Urinary bladder (tissue), 4 donors: ENCODE results near the gene CCL4. TPM values are rescaled to one million over a fixed set of nuclear protein-coding genes. Genes with fewer than 3 reads are reported as not detected.
"Not testable (repeated sequence)": the region's sequence is repeated elsewhere in the genome, so short reads cannot be mapped to it uniquely, and the experiment has no call there.

Source experiments
- DNase-seq: peaks from one replicate; pipeline ENCODE4 v3.0.0-alpha.2; 2015; ENCODE audit errors: extremely low spot score
- H3K27ac ChIP-seq: one replicate; pipeline ENCODE4 v1.5.1; 2013; ENCODE audit warnings: low read depth, mild to moderate bottlenecking, moderate library complexity
- H3K36me3 ChIP-seq: one replicate; pipeline ENCODE4 v1.6.1; 2013; ENCODE audit warnings: mild to moderate bottlenecking, moderate library complexity; ENCODE audit not compliant: insufficient read depth
- H3K4me1 ChIP-seq: one replicate; pipeline ENCODE4 v1.6.1; 2013; ENCODE audit warnings: mild to moderate bottlenecking, moderate library complexity; ENCODE audit not compliant: insufficient read depth
- H3K4me3 ChIP-seq: one replicate; pipeline ENCODE4 v1.5.1; 2013; ENCODE audit warnings: low read depth, low read length
- WGBS: extraction: QIAGEN DNeasy Blood & Tissue Kit; methylation state at CpG from one replicate; pipeline ENCODE4 v1.1.7; 2013; 5-methylcytosine and 5-hydroxymethylcytosine counted together
- polyA plus RNA-seq: library from polyadenylated mRNA; stranded (reverse); fragments of 200-250 nt; gene quantifications from one replicate; pipeline ENCODE4 v1.2.3, GENCODE V29; 2013
- total RNA-seq: library from RNA; depleted of rRNA; stranded (reverse); fragments of >200 nt; gene quantifications from one replicate; pipeline ENCODE4 v1.2.3, GENCODE V29; 2014
- donor health status: healthy with polysubstance abuse.
- donor health status: healthy.

The CCL4 gene
- total RNA-seq (2.4 TPM), polyA plus RNA-seq (3.1 TPM)

- H3K27ac ChIP-seq, H3K36me3 ChIP-seq, H3K4me1 ChIP-seq, DNase-seq, H3K4me3 ChIP-seq: not testable (repeated sequence)
- 69% methylated on average over 6 of the region's 6 CpGs for WGBS
These were observed at the start of gene CCL4 for GRCh38 chr17:36103401-36103975. TSS of gene CCL4 (plus strand) at chr17:36103827. CDS start at chr17:36103906, 79 bp downstream.

GRCh38 chr17:36055171-36055570 is 48.5 kb upstream of the CCL4 start:
- WGBS = 88% methylated on average over 2 of the region's 2 CpGs
- Histone ChIP-seq H3K36me3 (no peaks in the 10 kb centered on the region), H3K27ac (no peak overlapping the region), H3K4me3 (no peak overlapping the region), H3K4me1 (no peaks in the 10 kb centered on the region)
- DNase-seq = no peak

DNA sequence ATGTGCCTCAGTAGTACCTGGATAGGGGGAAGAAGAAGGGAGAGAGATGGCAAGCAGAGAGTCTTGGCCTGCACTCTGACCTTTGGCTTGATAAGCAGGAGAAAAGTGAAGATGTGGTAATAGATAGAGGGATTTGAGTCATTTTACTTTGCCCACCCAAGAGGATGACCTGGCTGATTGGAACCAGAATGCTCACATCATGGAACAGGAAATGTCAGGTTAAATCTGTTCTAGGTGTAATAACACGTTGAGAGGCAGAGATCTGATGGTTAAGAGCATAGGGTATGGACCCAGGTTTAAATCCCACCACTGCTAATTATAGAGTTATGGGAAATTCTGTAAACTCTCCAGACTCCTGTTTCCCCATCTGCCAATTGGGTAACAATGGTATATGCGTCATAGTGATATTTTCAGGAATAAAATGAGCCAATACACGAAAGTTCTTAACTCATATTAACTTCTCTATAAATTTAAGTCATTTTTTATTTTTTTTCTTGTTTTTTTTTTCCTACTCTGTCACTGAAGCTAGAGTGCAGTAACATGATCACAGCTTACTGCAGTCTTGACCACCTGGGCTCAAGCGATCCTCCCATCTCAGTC is 47.6 kb upstream of the CCL4 start:
- no peaks in the 10 kb centered on the region for H3K4me1 ChIP-seq
- no peak overlapping the region for H3K4me3 ChIP-seq
- no peak overlapping the region for H3K27ac ChIP-seq
- no peak for DNase-seq
- H3K36me3 ChIP-seq = no peaks in the 10 kb centered on the region
- WGBS = 76% methylated on average over 4 of the region's 4 CpGs

- Histone ChIP-seq H3K27ac (no peak overlapping the region), H3K4me3 (no peak overlapping the region), H3K36me3 (no peaks in the 10 kb centered on the region), H3K4me1 (no peaks in the 10 kb centered on the region)
- no peak for DNase-seq
These were observed 45.7 kb upstream of the CCL4 start for GRCh38 chr17:36057911-36058310.

GRCh38 chr17:36059406-36059805 is 44.2 kb upstream of the CCL4 start:
- 92% methylated on average over 7 of the region's 7 CpGs for WGBS
- H3K4me3 ChIP-seq = no peak overlapping the region
- H3K36me3 ChIP-seq = no peaks in the 10 kb centered on the region
- no peak for DNase-seq
- H3K4me1 ChIP-seq = no peaks in the 10 kb centered on the region
- H3K27ac ChIP-seq = no peak overlapping the region

DNA sequence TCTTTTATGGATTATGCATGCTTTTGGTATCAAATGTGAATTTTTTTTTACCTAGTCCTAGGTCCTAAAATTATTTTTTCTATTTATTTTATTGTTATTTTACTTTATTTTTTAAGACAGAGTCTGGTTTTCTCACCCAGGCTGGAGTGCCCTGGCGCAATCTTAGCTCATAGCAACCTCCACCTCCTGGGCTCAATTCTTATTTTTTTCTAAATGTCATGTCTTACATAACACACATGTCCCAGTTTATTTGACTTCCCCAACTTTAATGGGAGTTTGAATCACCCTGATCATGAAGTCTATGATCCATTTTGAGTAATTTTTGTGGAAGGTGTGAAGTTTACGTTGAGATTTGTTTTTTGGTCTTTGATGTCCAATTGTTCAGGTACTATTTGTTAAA is 42.8 kb upstream of the CCL4 start:
- Histone ChIP-seq H3K27ac (no peak overlapping the region), H3K4me1 (no peaks in the 10 kb centered on the region), H3K4me3 (no peak overlapping the region), H3K36me3 (no peaks in the 10 kb centered on the region)
- 90% methylated on average over 2 of the region's 2 CpGs for WGBS
- DNase-seq = no peak

DNA sequence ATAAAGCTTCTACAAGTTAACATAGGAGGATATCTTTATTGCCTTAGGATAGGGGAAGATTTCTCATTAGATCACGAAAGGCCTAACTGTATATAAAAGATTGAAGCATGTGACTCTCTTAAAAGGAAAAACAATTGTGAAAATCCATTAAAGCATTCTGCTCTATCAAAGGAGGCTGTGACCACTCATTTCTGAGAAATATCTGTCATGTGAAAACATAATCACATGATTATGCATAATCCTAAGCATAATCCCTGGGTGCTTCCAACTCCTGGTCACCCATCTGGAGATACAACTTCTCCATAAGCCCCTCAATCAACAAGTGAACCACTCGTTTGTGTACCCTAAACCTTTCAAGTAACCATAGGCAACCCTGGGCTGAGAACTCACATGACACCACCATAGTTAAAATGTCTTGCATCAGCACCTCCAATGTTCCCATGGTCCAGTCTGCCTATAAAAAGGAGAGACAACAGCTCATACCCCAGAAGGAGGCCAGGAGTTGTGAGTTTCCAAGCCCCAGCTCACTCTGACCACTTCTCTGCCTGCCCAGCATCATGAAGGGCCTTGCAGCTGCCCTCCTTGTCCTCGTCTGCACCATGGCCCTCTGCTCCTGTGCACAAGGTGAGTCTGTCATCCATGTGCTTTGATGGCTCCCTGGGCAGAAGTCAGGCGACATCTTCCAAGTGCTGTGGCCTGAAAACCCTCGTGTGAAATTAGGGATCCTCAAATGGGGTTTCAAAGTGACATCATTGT is 39.7 kb upstream of the CCL4 start, which contains the start of gene CCL18:
Gene CCL18 (plus strand): TSS at position 487 of the 756 bp plus-strand sequence. CDS start 71 bp downstream, at position 558.
- H3K36me3 ChIP-seq = no peaks in the 10 kb centered on the region
- no peak for DNase-seq
- no peaks in the 10 kb centered on the region for H3K4me1 ChIP-seq
- 67% methylated on average over 5 of the region's 5 CpGs for WGBS
- H3K4me3 ChIP-seq = no peak within 1 kb of the TSS
- no peak within 1 kb of the TSS for H3K27ac ChIP-seq

DNA sequence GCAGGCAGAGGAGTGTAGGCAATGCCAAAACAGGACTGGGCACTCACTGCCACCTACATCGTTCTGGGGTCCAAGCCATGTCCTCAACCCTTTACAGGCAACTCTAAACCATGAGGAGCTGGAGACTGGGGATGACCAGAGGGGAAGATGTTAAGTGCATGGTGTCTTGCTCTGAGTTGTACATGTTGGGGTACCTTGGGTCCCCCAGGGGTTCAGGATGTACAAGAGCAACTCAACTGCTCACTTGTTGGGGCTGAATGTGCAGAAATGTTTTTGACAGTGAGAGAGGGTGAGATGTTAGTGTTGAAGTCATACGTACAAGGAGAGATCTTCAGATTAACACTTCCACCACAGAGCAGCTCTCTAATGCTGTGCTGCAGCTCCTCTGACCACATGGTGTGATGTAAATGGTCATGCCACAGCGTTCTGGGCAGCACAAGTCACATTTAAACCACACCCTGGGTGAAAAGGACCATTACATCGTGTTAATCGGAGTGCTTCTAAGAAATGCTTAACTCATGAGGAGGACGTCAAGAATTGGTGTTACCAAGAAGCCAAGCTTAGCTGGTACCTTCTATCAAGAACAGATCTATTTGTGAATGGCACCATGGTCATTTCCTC is 37.2 kb upstream of the CCL4 start:
- no peaks in the 10 kb centered on the region for H3K36me3 ChIP-seq
- no peak for DNase-seq
- no peak overlapping the region for H3K27ac ChIP-seq
- H3K4me3 ChIP-seq = no peak overlapping the region
- H3K4me1 ChIP-seq = no peaks in the 10 kb centered on the region
- 81% methylated on average over 6 of the region's 6 CpGs for WGBS

GRCh38 chr17:36068524-36068923 is 35.1 kb upstream of the CCL4 start:
- Histone ChIP-seq H3K4me3 (no peak overlapping the region), H3K4me1 (no peaks in the 10 kb centered on the region), H3K36me3 (no peaks in the 10 kb centered on the region), H3K27ac (no peak overlapping the region)
- no peak for DNase-seq
- WGBS = 73% methylated on average over 3 of the region's 3 CpGs

DNA sequence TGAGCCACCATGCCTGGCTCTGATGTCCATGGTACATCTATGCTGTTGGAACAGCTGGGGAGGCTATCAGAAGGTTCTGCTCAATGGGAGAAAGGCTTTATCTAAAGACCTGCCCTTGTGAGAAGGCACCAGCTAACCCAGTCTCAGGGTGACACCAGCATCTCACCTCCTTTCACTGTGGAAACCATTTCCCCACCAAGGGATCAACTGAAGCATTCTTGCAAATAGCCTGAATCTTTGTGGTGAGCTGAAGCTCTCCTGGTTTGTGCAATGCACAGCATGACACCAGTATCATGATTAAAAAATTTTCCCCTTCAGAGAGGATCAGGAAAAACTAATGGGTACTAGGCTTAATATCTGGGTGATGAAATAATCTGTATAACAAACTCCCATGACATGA is 34.5 kb upstream of the CCL4 start:
- no peak for DNase-seq
- Histone ChIP-seq H3K4me1 (no peaks in the 10 kb centered on the region), H3K36me3 (no peaks in the 10 kb centered on the region), H3K27ac (no peak overlapping the region), H3K4me3 (no peak overlapping the region)

GRCh38 chr17:36070427-36070826 is 33.2 kb upstream of the CCL4 start:
- Histone ChIP-seq H3K27ac (no peak overlapping the region), H3K4me3 (no peak overlapping the region), H3K36me3 (no peaks in the 10 kb centered on the region), H3K4me1 (no peaks in the 10 kb centered on the region)
- 68% methylated on average over 3 of the region's 3 CpGs for WGBS
- DNase-seq = no peak

DNA sequence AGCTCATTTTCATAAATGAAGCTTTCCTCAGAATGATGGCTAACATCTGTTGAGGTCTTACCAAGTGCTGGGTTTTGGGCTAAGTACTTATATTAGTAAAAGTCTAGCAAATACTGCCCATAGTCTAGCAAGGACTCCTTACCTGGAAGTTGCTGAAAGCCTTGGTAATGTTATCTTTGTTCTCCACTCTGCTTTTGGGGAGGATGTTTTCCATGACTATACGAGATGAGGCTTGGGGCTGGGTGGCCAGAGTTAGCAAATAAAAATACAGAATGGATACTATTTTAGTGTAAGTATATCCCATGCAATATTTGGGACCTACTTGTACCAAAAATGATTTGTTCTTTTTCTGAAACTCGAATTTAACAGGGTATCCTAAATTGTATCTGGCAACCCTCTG is 31.9 kb upstream of the CCL4 start:
- Histone ChIP-seq H3K4me1 (no peaks in the 10 kb centered on the region), H3K4me3 (no peak overlapping the region), H3K27ac (no peak overlapping the region), H3K36me3 (no peaks in the 10 kb centered on the region)
- DNase-seq = no peak
- WGBS = 66% methylated on average over 2 of the region's 2 CpGs

DNA sequence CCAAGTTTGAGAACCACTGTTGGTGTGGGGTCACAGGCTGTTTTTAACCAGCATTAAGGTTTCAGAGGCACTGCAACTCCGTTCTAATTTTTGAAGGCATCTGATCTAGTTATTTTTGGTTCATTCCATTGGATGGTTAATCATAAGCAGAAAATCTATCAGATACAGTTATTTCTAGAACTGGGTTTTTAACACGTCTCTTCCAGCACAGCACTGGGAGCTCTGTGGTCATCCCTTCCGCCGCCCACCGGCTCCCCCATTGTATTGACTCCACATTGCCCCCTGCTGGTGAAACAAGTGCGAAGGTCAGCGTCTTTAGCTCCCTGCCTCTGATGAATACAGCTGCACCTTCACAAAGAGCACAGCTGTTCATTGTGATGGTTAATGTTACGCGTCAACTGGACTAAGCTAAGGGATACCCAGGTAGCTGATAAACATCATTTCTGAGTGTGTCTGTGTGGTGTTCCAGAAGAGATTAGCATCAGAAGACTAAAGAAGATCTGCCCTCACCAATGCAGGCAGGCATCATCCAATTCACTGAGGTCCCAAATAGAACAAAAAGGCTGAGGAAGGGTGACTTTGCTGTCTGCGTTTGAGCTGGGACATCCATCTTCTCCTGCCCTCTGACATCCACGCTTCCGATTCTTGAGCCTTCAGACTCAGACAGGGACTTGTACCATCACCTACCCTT is 31.1 kb upstream of the CCL4 start:
- no peak for DNase-seq
- H3K27ac ChIP-seq = no peak overlapping the region
- 36% methylated on average over 12 of the region's 12 CpGs for WGBS

More for the DNA sequence above, 31.1 kb upstream of the CCL4 start:
- Histone ChIP-seq H3K4me1 (no peaks in the 10 kb centered on the region), H3K4me3 (no peak overlapping the region), H3K36me3 (no peaks in the 10 kb centered on the region)
